K562 (cell line): ENCODE measurements around the gene GTF3C1. TPM values are rescaled to one million over a fixed set of nuclear protein-coding genes. Genes with fewer than 3 reads are reported as not detected.

ENCODE experiments used
- ATAC-seq: fragments of 200-7000 bp; cut with Tn5 transposase; 3 replicates; pipeline ENCODE4 v1.9.1; 2020; ENCODE audit warnings: moderate library complexity
- BruUV-seq: library from RNA; stranded (reverse); fragments of 400-500 nt; replicated peaks from 2 replicates; lab custom pipeline; 2021; lab: Mats Ljungman, UMichigan
- CTCF ChIA-PET: fragments of 300-600 bp; formaldehyde crosslinking; extraction: SDS; loops from one replicate; lab custom pipeline; 2021; ENCODE audit warnings: low intra/inter-chr PET ratio; lab: Yijun Ruan, JAX
- POLR2A ChIA-PET: fragments of 300-600, 350-650 bp; sonication (Branson Sonifier 250); formaldehyde crosslinking; extraction: SDS; loops from one replicate; lab custom pipeline; 2021; ENCODE audit warnings: antibody characterized with exemption, inconsistent platforms; lab: Yijun Ruan, JAX
- DNase-seq, 4 experiments: peaks; one replicate each; pipeline versions ENCODE4 v3.0.0 to v3.0.0-alpha.2; 2011 to 2018; ENCODE audit warnings: low spot score in 3 of 4, mixed read lengths in 3 of 4; ENCODE audit errors: extremely low read depth in 1 of 4
- FAIRE-seq: peaks from 2 replicates; lab custom pipeline; 2011; peaks lifted over from hg19 to GRCh38; lab: Jason Lieb, UNC
- H2AFZ ChIP-seq: 2 replicates; pipeline ENCODE4 v1.6.0; 2011; ENCODE audit warnings: low read depth, low read length, control low read depth, inconsistent platforms
- H3K27ac ChIP-seq: fragments of 200-600 bp; 3 replicates; pipeline ENCODE4 v1.8.0; 2011; ENCODE audit warnings: low read depth, mild to moderate bottlenecking, control low read depth, inconsistent platforms, low read length, moderate library complexity, mixed read lengths; ENCODE audit errors: extremely low read depth
- H3K27me3 ChIP-seq, 2 experiments: fragments of 300-600 bp in 1 of 2; 2 replicates in 1 of 2; 3 replicates in 1 of 2; pipeline versions ENCODE4 v1.6.0 to v1.8.0; 2011; ENCODE audit warnings: inconsistent platforms in 2 of 2, low read length in 2 of 2, mild to moderate bottlenecking in 1 of 2, mixed read lengths in 1 of 2, moderate library complexity in 1 of 2; ENCODE audit not compliant: control insufficient read depth in 2 of 2, insufficient read depth in 2 of 2
- H3K36me3 ChIP-seq: fragments of 300-600 bp; 3 replicates; pipeline ENCODE4 v1.8.0; 2011; ENCODE audit warnings: mild to moderate bottlenecking, low read length, inconsistent platforms; ENCODE audit not compliant: control insufficient read depth, insufficient read depth
- H3K4me1 ChIP-seq, 2 experiments: fragments of 200-600 bp in 1 of 2; replicated peaks in 1 of 2; 2 replicates in 1 of 2; 3 replicates in 1 of 2; pipeline versions ENCODE4 v1.5.1 to v1.8.0; 2011; ENCODE audit warnings: inconsistent platforms in 2 of 2, low read length in 2 of 2, mild to moderate bottlenecking in 1 of 2, mixed read lengths in 1 of 2, moderate library complexity in 1 of 2; ENCODE audit not compliant: control insufficient read depth in 2 of 2, insufficient read depth in 2 of 2
- H3K4me2 ChIP-seq: 2 replicates; pipeline ENCODE4 v1.6.1; 2011; ENCODE audit warnings: low read length, control low read depth, inconsistent platforms, mixed read lengths; ENCODE audit not compliant: insufficient read depth
- H3K4me3 ChIP-seq: fragments of 200-600 bp; sonication (generic), shearing (Covaris generic); 2 replicates; pipeline ENCODE4 v1.5.1; 2016; ENCODE audit warnings: control low read depth, inconsistent platforms
- H3K79me2 ChIP-seq: fragments of 200-600 bp; 3 replicates; pipeline ENCODE4 v1.8.0; 2011; ENCODE audit warnings: low read length, inconsistent platforms; ENCODE audit not compliant: control insufficient read depth, insufficient read depth
- H3K9ac ChIP-seq, 2 experiments: 2 replicates each; pipeline versions ENCODE4 v1.6.0 to v1.6.1; 2011; ENCODE audit warnings: low read depth in 2 of 2, low read length in 2 of 2, control low read depth in 1 of 2, inconsistent platforms in 1 of 2, mild to moderate bottlenecking in 1 of 2, mixed read lengths in 1 of 2; ENCODE audit not compliant: insufficient read depth in 1 of 2
- H3K9me1 ChIP-seq: one replicate; pipeline ENCODE4 v1.6.0; 2011; ENCODE audit warnings: inconsistent platforms, mild to moderate bottlenecking, low read length, moderate library complexity; ENCODE audit not compliant: control insufficient read depth, insufficient read depth
- H3K9me3 ChIP-seq: replicated peaks from 2 replicates; pipeline ENCODE4 v1.5.1; 2011; ENCODE audit warnings: low read depth, low read length, inconsistent platforms; ENCODE audit not compliant: control insufficient read depth, insufficient read depth
- H4K20me1 ChIP-seq: replicated peaks from 2 replicates; pipeline ENCODE4 v1.6.1; 2011; ENCODE audit warnings: low read length, inconsistent platforms, mixed read lengths; ENCODE audit not compliant: control insufficient read depth, insufficient read depth
- CBX2 ChIP-seq: fragments of 200-600 bp; sonication (generic); IDR thresholded peaks from one replicate; pipeline ENCODE4 v1.6.1; 2012; ENCODE audit warnings: mild to moderate bottlenecking, low read length, inconsistent platforms; ENCODE audit not compliant: insufficient read depth, poor library complexity, severe bottlenecking
- CTCFL ChIP-seq: IDR thresholded peaks from 2 replicates; pipeline ENCODE4 v1.6.1; 2011; ENCODE audit warnings: borderline replicate concordance, low read depth, mild to moderate bottlenecking, moderate library complexity, low read length; ENCODE audit not compliant: insufficient read depth, poor library complexity, severe bottlenecking
- HOXB6 ChIP-seq: fragments of 250-450 bp; sonication (Bioruptor Pico); IDR thresholded peaks from 2 replicates; pipeline ENCODE4 v1.5.1; 2022; ENCODE audit warnings: mild to moderate bottlenecking, borderline replicate concordance
- MAFG ChIP-seq: fragments of 450-650 bp; conservative IDR thresholded peaks from 2 replicates; pipeline ENCODE4 v1.6.1; 2016; ENCODE audit warnings: missing genetic modification characterization, missing compliant biosample characterization
- PHTF2 ChIP-seq: fragments of 250-450 bp; sonication (Bioruptor Pico); IDR thresholded peaks from 2 replicates; pipeline ENCODE4 v1.5.0; 2021; ENCODE audit warnings: mild to moderate bottlenecking
- POLR2G ChIP-seq: fragments of 200-400 bp; formaldehyde crosslinking; IDR thresholded peaks from 2 replicates; pipeline ENCODE4 v1.6.1; 2017; ENCODE audit warnings: low read depth, mild to moderate bottlenecking, antibody characterized with exemption, low read length, moderate library complexity
- SAFB2 ChIP-seq: fragments of 200-400 bp; formaldehyde crosslinking; IDR thresholded peaks from 2 replicates; pipeline ENCODE4 v1.6.1; 2018; ENCODE audit warnings: borderline replicate concordance, low read length, low read depth, moderate library complexity; ENCODE audit not compliant: severe bottlenecking
- SMAD2 ChIP-seq: fragments of 150-350 bp; IDR thresholded peaks from 2 replicates; pipeline ENCODE4 v1.6.1; 2014; ENCODE audit warnings: low read depth, mild to moderate bottlenecking, low read length
- TCFL5 ChIP-seq: fragments of 250-450 bp; sonication (Bioruptor Pico); conservative IDR thresholded peaks from 2 replicates; pipeline ENCODE4 v1.6.1; 2021; ENCODE audit warnings: mild to moderate bottlenecking, moderate library complexity, matching md5 sums
- TFE3 ChIP-seq: fragments of 450-650 bp; formaldehyde crosslinking; IDR thresholded peaks from 2 replicates; pipeline ENCODE4 v1.4.0; 2020; ENCODE audit warnings: mild to moderate bottlenecking, mixed read lengths
- TOE1 ChIP-seq, 2 experiments: fragments of 450-650 bp in 1 of 2; sonication (generic) in 1 of 2; formaldehyde crosslinking in 1 of 2; IDR thresholded peaks; 2 replicates each; pipeline versions ENCODE4 v1.7.1 to v1.8.0; 2016 to 2022; ENCODE audit warnings: borderline replicate concordance in 2 of 2, mild to moderate bottlenecking in 2 of 2, antibody characterized with exemption in 1 of 2, inconsistent platforms in 1 of 2, low read depth in 1 of 2, missing genetic modification reagents in 1 of 2, moderate library complexity in 1 of 2
- ZSCAN32 ChIP-seq: fragments of 450-650 bp; formaldehyde crosslinking; IDR thresholded peaks from 2 replicates; pipeline ENCODE4 v1.4.0; 2020; ENCODE audit warnings: mild to moderate bottlenecking, moderate library complexity
- WGBS: fragments of 100-300 bp; shearing (Covaris generic); methylation state at CpG from one replicate; pipeline ENCODE4 v1.1.6; 2016; ENCODE audit warnings: low coverage, mixed read lengths; ENCODE audit not compliant: insufficient coverage; ENCODE audit errors: missing lambda C conversion rate; 5-methylcytosine and 5-hydroxymethylcytosine counted together
- in situ Hi-C: fragments of 300-500 bp; cut with MboI; formaldehyde crosslinking; loops from 4 replicates; pipeline ENCODE4 v1.15.0; 2018; ENCODE audit warnings: inconsistent platforms, mixed read lengths
- intact Hi-C: fragments of 100-400 bp; cut with micrococcal nuclease; formaldehyde crosslinking; loops from 2 replicates; pipeline ENCODE4 v1.14.2; 2022
- polyA plus RNA-seq, 8 experiments: library from polyadenylated mRNA; depleted of rRNA in 4 of 8; stranded (reverse) in 5 of 8; unstranded in 3 of 8; fragments of >200 nt; fragmentation: Nextera tagmentation in 2 of 8; fragmentation: Illumina TruSeq in 1 of 8; extraction: Ambion mirVana in 2 of 8; extraction: Trizol in 1 of 8; gene quantifications; 2 replicates each; pipeline versions ENCODE4 v1.2.1 to v1.2.3, GENCODE V29; 2011 to 2014; ENCODE audit warnings: inconsistent platforms in 1 of 8, missing spikeins in 1 of 8
- total RNA-seq, 7 experiments: library from RNA; depleted of rRNA in 6 of 7; stranded (reverse); fragments of >200 nt in 6 of 7; fragmentation: Illumina TruSeq in 2 of 7; extraction: Trizol in 2 of 7; gene quantifications; 2 replicates each; pipeline versions ENCODE4 v1.2.1 to v1.2.3, GENCODE V29; 2011 to 2021; ENCODE audit warnings: low replicate concordance in 1 of 7

The GTF3C1 gene
- total and polyA plus RNA-seq, 9 of the 15 experiments (the other 6 are each of a cell fraction or from before 2014, with no cell fraction given): 0.72 to 63.6 (median 30.9) TPM

GRCh38 chr16:27508476-27508875, 41.2 kb downstream of the GTF3C1 start (continued):
- TF ChIP-seq PHTF2 (CRISPR knock-in tag) (no peak), TFE3 (no peak), POLR2G (no peak), TOE1 (IDR thresholded peaks at IDR 0.05; ENCODE audit: borderline replicate concordance) (no peak), TOE1 (CRISPR knock-in tag; IDR thresholded peaks at IDR 0.05; ENCODE audit: borderline replicate concordance, low read depth) (no peak), HOXB6 (CRISPR knock-in tag) (no peak), SAFB2 (no peak), MAFG (tag) (no peak)

GRCh38 chr16:27506771-27507170, 42.9 kb downstream of the GTF3C1 start:
- H3K4me3 ChIP-seq: no peak overlapping the region
- DNase-seq: no peak
- ChIA-PET POLR2A (interaction anchor here (1.7 kb wide), 1 partner anchor 10 kb away, joined by 4 read pairs; no protein-coding TSS in a partner anchor), CTCF (no interaction called here)
- in situ Hi-C loops (no loop called here), intact Hi-C loops (no loop called here)
- H3K4me1 ChIP-seq: no peaks in the 10 kb centered on the region
- no peak overlapping the region; a peak in 1 of 4 replicates for H3K9ac ChIP-seq
- H3K9me1 ChIP-seq: no peaks in the 10 kb centered on the region
- no peaks in the 10 kb centered on the region for H3K9me3 ChIP-seq
- H4K20me1 ChIP-seq: no peaks in the 10 kb centered on the region; the same call in 1 of the 2 replicates
- TF ChIP-seq TCFL5 (CRISPR knock-in tag) (no peak), ZSCAN32 (no peak), SMAD2 (no peak), CBX2 (no peak), CTCFL (no peak)
- H3K79me2 ChIP-seq: no peaks in the 10 kb centered on the region
- no peak overlapping the region for H2AFZ ChIP-seq
- no peak for ATAC-seq
- WGBS: 94% methylated on average over 12 of the region's 17 CpGs
- FAIRE-seq: no peak
- H3K27ac ChIP-seq: no peak overlapping the region
- H3K36me3 ChIP-seq: peaks cover 87% of the 10 kb centered on the region; the same call in 2 of the 3 replicates
- BruUV-seq: no TSS peak
- H3K27me3 ChIP-seq: no peaks in the 10 kb centered on the region
- no peak overlapping the region for H3K4me2 ChIP-seq
